ENCODE data around the gene PYY. TPM values are rescaled to one million over a fixed set of nuclear protein-coding genes. Genes with fewer than 3 reads are reported as not detected.

The PYY gene
- total RNA-seq, 1 donor from 2014 or later: not detected

DNA sequence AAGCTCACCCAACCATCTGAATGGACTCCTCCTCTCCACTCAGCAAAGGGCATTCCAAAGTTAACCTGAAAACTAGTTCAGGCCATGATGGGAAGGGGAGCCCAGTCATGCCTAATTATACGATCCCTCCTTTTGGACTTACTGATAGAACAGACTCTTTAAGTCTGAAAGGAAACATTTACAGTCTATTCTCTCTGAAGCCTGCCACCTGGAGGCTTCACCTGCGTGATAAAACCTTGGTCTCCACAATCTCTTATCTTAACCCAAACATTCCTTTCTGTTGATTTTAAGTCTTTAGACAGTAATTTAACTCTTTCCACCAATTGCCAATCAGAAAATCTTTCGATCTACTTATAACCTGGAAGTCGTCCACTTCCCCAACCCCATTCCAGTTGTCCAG lies 37.4 kb downstream of the PYY start:
- TF ChIP-seq, protein P1, sequence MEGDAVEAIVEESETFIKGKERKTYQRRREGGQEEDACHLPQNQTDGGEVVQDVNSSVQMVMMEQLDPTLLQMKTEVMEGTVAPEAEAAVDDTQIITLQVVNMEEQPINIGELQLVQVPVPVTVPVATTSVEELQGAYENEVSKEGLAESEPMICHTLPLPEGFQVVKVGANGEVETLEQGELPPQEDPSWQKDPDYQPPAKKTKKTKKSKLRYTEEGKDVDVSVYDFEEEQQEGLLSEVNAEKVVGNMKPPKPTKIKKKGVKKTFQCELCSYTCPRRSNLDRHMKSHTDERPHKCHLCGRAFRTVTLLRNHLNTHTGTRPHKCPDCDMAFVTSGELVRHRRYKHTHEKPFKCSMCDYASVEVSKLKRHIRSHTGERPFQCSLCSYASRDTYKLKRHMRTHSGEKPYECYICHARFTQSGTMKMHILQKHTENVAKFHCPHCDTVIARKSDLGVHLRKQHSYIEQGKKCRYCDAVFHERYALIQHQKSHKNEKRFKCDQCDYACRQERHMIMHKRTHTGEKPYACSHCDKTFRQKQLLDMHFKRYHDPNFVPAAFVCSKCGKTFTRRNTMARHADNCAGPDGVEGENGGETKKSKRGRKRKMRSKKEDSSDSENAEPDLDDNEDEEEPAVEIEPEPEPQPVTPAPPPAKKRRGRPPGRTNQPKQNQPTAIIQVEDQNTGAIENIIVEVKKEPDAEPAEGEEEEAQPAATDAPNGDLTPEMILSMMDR (IDR thresholded peaks at IDR 0.05; ENCODE audit: unreplicated experiment): no peak
- Mint-ChIP-seq H3K27ac (no peak overlapping the region), H3K9me3 (no peaks in the 10 kb centered on the region), H3K36me3 (no peaks in the 10 kb centered on the region), H3K27me3 (ENCODE audit: low read depth) (peaks cover 54% of the 10 kb centered on the region), H3K4me3 (no peak overlapping the region), H3K4me1 (no peaks in the 10 kb centered on the region)
- no peak for DNase-seq (ENCODE audit: low spot score in 2 of 2, unreplicated experiment in 2 of 2)

DNA sequence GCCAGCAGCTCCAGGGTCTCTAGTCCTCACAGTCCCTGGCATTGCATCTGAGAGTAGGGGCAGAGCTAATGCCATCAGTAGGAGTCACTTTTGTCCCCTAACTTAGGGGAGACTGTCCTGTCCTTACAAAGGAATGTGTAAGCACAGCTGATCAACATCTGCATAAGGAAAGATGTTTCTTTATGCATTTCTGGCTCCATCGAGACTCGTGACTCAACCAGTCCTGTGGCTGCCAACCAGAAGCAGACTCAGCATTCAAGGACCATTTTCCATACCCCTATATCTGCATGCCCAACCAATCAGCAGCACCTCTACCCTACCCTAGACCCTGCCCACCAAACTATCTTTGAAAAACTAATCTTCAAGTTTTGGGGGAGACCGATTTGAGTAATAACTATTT lies 38.2 kb downstream of the PYY start:
- H3K27me3 Mint-ChIP-seq (ENCODE audit: low read depth): peaks cover 51% of the 10 kb centered on the region
- no peak overlapping the region for H3K4me3 Mint-ChIP-seq
- no peak overlapping the region for H3K27ac Mint-ChIP-seq
- H3K36me3 Mint-ChIP-seq: no peaks in the 10 kb centered on the region
- no peak for DNase-seq (ENCODE audit: low spot score in 2 of 2, unreplicated experiment in 2 of 2)
- no peaks in the 10 kb centered on the region for H3K9me3 Mint-ChIP-seq
- TF ChIP-seq, protein P1 (IDR thresholded peaks at IDR 0.05; ENCODE audit: unreplicated experiment): no peak
- no peaks in the 10 kb centered on the region for H3K4me1 Mint-ChIP-seq

DNA sequence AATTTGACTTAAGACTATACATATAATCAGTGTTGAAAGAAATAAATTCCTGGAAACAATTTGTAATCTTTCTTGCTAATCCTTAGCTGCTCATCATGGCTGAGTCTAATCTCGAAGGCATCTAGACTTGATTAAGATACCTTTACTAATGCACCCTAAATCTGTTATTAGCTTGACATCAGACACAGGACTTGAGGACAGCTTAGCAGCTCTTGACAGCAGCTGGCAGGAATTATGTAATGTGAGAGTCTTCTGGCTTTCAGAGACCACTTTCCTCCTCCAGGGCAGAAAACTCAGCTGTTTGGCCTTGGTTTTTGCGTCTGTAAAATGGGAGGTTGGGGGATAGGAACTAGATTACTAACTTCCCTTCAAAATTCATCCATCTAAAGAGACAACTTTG lies 39.3 kb downstream of the PYY start:
- H3K4me1 Mint-ChIP-seq: no peaks in the 10 kb centered on the region
- TF ChIP-seq, protein P1 (IDR thresholded peaks at IDR 0.05; ENCODE audit: unreplicated experiment): no peak
- no peaks in the 10 kb centered on the region for H3K9me3 Mint-ChIP-seq
- no peak overlapping the region for H3K4me3 Mint-ChIP-seq
- H3K36me3 Mint-ChIP-seq: no peaks in the 10 kb centered on the region
- no peak overlapping the region for H3K27ac Mint-ChIP-seq
- peaks cover 53% of the 10 kb centered on the region for H3K27me3 Mint-ChIP-seq (ENCODE audit: low read depth)
- DNase-seq (ENCODE audit: low spot score in 2 of 2, unreplicated experiment in 2 of 2): no peak

DNA sequence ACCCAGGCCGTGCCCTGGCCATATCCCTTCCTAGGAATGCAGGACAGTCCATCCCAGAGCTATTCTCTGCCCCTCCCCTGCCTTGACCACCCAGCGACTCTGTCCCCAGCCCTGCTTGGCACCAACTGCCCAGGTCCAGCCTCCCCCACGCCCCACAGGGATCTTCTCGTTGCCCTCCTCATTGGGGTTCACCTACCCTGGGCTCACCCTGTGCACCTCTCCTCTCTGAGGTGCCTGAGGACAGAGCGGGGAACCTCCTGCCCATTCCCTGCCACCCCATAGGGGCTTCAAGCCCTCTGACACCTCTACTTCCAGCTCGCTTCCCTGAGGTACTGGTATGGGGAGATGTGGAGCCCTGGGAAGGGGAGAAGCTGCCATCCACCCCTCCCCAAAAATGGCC lies 40.2 kb downstream of the PYY start:
- Mint-ChIP-seq H3K36me3 (no peaks in the 10 kb centered on the region), H3K4me1 (no peaks in the 10 kb centered on the region), H3K27ac (no peak overlapping the region), H3K4me3 (no peak overlapping the region), H3K9me3 (no peaks in the 10 kb centered on the region), H3K27me3 (ENCODE audit: low read depth) (peaks cover 52% of the 10 kb centered on the region)
- DNase-seq (ENCODE audit: low spot score in 2 of 2, unreplicated experiment in 2 of 2): no peak
- TF ChIP-seq, protein P1 (IDR thresholded peaks at IDR 0.05; ENCODE audit: unreplicated experiment): no peak

DNA sequence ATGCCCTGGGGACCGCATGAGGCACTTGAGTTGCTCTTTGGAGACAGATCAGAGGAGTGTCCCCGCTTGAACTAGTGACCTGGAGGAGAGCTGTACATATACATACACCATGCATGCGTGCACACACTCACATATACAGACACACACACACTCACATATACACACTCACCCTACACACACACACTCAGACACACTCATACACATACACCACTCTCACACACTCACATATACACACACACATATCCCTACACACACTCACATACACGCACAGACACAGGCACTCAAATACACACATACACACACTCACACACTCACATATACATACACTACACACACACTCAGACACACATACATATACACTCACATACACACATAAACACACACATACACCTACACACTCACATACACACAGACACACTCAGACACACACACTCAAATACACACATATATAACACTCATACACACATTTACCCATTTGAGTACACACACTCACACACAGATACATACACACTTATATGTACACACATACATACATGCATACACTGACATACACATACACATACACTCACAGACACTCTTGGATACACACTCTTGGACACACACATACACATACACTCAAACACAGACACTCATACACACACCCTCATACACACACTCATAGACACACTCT lies 41.0 kb downstream of the PYY start:
- no peak overlapping the region for H3K4me3 Mint-ChIP-seq
- H3K27me3 Mint-ChIP-seq (ENCODE audit: low read depth): peaks cover 51% of the 10 kb centered on the region
- H3K36me3 Mint-ChIP-seq: no peaks in the 10 kb centered on the region
- peaks cover 3% of the 10 kb centered on the region for H3K4me1 Mint-ChIP-seq
- TF ChIP-seq, protein P1 (IDR thresholded peaks at IDR 0.05; ENCODE audit: unreplicated experiment): no peak
- no peak overlapping the region for H3K27ac Mint-ChIP-seq
- H3K9me3 Mint-ChIP-seq: no peaks in the 10 kb centered on the region
- no peak for DNase-seq (ENCODE audit: low spot score in 2 of 2, unreplicated experiment in 2 of 2)

DNA sequence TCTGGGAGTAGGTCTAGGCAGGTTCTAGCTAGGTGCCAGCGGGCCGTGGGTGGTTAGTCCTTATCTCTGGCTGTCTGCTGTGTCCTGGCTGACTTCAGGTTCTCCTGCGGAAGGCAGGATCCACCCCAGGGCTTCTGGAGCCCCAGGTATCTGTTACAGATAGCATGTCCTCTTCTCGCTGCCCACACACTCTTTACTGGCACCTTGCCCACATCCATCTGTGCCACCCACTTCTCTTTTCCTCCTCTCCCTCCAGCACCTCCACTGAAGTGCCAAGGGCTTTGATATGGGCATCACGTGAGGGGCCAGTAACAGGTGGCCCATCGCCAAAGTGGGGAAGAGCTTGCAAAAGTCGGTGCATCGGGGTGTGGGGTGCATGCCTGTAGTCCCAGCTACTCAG lies 41.8 kb downstream of the PYY start:
- Mint-ChIP-seq H3K4me3 (no peak overlapping the region), H3K9me3 (no peaks in the 10 kb centered on the region), H3K27me3 (ENCODE audit: low read depth) (peaks cover 43% of the 10 kb centered on the region), H3K36me3 (no peaks in the 10 kb centered on the region), H3K27ac (no peak overlapping the region), H3K4me1 (peaks cover 3% of the 10 kb centered on the region)
- DNase-seq (ENCODE audit: low spot score in 2 of 2, unreplicated experiment in 2 of 2): no peak
- TF ChIP-seq, protein P1 (IDR thresholded peaks at IDR 0.05; ENCODE audit: unreplicated experiment): no peak
